GM18511 (cell line): ENCODE data around the gene HOXD12.

Experiments used
- ATAC-seq: cut with Tn5 transposase; IDR thresholded peaks from one replicate; pipeline ENCODE4 v1.9.1; 2021; ENCODE audit warnings: mild to moderate bottlenecking, moderate library complexity; ENCODE audit not compliant: unreplicated experiment

HOXD12 gene

DNA sequence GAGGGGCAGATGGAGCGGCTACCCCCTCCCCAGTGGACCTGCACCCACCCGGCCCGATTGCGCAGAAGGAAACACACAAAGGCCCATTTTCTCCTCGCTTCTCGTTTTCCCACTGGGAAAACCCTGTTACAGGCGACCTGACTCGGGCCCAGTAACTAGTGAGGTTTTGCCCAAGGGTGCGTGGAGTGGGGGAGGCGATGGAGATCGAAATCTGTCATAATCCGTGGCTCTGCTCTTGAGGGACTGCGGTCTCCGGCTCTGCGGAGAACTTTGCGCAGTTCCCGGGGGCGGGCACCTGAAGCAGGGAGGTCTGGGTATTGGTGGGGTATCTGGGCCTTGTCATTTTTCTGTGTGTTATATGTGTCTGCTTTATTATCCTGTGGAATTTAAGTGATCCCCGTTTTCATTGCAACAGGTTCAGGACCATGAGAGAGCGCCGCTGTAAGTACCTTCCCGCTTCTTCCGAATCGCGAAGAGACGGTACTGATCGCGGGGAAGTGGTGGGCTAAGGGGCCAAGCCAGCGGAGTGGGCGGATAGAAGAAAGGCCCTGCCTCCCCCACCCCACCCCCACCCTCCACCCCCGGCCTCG, 47.7 kb downstream of the HOXD12 start:
- ATAC-seq: no peak

DNA sequence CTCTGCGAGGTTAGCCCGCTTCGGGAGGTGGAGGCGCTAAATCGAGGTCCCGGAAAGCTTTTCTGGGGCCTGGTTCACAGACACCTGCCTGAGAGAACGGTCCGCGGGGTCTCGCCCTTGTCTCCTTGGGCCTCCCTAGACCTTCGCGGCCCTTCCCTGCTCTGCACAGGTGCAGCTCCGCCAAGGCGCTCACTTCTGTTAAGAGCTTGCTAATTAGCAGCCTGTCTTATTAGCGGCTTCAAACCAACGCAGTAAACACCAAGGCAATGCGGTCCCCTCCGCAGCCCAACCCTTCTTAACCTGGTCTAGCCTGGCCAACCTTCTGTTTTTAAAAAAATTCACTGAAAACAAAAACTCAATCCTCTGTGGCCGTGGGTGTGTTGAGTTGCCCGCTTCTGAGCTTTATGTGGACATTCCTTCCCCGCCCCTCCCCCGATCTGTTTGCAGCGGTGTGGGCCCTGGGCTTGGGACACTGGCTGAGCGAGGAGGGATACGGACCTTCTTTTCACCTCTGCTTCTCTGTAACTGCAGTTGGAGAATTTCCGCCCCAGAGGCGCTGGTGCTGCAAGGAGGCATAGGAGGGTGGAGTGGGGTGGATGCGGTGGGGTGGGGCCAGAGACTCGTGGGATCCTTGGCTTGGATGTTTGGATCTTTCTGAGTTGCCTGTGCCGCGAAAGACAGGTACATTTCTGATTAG, 48.4 kb downstream of the HOXD12 start:
- ATAC-seq: no peak

DNA sequence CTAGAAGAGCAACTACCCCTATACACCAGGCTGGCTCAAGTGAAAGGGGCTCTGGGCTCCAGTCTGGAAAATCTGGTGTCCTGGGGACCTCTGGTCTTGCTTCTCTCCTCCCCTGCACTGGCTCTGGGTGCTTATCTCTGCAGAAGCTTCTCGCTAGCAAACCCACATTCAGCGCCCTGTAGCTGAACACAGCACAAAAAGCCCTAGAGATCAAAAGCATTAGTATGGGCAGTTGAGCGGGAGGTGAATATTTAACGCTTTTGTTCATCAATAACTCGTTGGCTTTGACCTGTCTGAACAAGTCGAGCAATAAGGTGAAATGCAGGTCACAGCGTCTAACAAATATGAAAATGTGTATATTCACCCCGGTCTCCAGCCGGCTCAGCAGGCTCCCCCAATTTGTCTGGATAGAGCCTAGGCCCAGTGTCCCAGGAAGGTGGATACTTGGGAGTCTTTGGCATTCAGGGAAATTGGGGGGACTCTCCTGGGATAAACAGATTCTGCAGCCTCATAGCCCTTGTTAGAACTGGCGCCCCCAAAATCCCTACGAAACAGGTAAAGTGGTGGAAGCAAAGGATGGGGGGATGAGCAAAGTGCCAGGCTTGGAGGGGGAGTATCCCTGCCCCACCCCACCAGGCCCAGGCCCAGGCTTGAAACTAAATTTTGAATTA, 49.3 kb downstream of the HOXD12 start:
- no peak for ATAC-seq

DNA sequence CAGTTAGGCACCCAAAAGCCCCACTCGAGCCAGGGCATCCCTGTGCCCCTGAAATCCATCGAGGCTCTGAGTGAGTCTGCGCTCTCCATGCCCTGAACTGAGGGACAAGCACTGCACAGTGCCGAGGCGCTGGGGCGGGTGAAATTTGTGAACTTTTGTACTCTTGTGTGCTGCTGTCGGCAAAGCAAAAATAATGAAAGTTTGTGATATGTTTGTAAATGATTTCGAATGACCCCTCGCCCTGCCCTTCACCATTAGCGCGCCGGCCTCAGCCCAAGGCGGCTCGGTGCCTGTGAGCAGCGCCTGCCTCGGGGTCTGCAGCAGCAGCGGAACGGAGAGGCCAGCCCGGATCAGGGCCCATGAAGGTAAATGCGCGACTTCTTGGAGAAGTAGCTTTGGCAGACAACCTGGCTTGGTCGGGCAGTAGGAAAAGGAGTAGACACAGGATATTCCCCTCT, 49.9 kb downstream of the HOXD12 start:
- ATAC-seq: no peak

DNA sequence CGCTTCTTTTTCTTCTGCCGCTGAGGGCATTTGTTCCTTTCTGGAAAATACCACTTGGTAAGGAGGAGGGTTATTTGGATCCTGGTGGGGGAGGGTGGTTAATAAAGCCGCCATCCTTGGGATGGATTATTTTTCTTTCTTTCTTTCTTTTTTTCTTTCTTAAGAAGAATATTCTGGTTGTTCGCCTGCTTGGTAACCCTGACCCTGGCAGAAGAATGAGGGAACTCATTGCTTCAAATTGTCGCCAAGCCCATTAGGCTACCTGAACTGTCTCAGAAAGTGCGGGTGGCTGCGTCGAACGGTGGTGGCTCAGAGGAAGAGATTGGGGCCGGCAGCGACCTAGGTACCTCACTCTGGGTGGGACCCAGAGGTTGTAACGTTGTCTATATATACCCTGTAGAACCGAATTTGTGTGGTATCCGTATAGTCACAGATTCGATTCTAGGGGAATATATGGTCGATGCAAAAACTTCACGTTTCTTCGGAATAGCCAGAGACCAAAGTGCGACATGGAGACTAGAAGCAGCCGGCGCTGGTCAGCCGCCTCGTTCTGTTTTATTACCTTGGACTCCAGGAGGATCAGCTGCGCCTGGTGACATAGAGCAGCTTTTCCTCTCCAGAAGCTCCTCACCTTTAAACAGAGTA, 50.5 kb downstream of the HOXD12 start:
- ATAC-seq: no peak

DNA sequence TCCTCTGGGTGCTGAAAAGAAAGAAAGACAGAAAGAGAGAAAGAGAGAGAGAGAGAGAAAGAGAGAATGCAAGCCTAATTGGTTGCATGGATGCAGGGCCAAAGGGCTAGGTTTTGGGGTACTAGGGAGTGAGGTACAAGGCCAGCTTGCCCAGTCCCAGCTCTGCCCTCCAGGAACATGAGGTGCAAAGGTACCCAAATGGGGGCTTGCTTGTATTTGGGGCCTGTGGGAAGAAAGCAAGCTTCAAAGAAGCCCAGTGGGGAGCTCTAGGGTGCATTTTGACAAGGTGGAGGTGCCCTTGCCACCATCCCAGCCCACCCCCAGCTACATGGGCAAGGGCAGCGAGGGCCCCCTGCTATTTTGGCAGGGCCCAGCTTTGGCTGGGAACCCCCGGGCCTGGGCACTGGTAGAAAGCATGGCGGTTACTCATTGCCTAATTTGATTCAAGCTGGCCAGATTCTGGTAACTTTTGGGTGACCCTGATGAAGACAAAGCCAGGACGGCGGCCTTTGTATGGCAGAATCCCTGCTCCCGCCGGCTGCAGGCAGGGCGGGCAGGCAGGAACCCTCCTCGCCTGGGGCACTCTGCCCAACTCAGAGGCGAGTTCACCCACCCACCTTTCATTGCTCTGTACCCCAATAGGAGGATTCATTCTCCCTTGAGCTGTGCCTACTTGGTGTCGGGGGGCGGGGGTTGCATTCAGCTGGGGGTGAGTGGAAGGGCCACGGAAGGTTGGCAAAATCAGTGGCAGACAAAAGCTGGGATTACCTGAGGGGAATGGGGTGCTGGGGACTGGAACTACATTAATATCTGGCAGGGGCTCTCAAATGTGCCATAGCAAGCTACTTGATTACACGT, 51.2 kb downstream of the HOXD12 start:
- ATAC-seq: no peak

DNA sequence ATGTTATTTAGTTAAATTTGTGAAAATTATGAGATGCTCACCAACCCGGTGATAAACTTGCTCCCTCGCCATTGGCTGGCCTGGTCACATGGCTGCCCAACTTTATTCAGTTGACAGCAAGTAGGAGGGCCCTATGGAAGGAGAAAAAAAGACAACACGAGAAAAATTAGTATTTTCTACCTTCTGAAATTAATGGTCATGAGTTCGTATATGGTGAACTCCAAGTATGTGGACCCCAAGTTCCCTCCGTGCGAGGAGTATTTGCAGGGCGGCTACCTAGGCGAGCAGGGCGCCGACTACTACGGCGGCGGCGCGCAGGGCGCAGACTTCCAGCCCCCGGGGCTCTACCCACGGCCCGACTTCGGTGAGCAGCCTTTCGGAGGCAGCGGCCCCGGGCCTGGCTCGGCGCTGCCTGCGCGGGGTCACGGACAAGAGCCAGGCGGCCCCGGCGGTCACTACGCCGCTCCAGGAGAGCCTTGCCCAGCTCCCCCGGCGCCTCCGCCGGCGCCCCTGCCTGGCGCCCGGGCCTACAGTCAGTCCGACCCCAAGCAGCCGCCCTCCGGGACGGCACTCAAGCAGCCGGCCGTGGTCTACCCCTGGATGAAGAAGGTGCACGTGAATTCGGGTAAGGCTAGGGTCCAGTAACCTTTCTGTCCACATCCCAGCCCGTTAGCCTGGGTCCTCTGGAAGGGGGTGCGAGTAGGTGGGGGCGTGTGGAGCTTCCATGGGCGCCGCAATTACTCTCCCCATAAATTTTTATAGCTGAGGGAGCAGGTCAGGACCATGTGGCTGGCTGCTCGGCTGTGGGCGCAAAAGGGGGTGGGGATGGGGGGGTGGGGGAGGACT, 52.1 kb downstream of the HOXD12 start, which contains the start of gene HOXD4:
Gene HOXD4 (plus strand): TSS at position 109 of the 846 bp plus-strand sequence. CDS start 84 bp downstream, at position 193.
- ATAC-seq: no peak
